Endothelial cell of umbilical vein (primary cell): Measurements from ENCODE around the gene LRRC41. TPM values are rescaled to one million over a fixed set of nuclear protein-coding genes. Genes with fewer than 3 reads are reported as not detected.

Experiments used
- BruUV-seq: library from RNA; stranded (reverse); fragments of 400-500 nt; replicated peaks from 2 replicates; lab custom pipeline; 2021; lab: Mats Ljungman, UMichigan
- CTCF ChIA-PET: fragments of 300-600, 350-600 bp; sonication (Branson Sonifier 250); formaldehyde crosslinking; loops from one replicate; lab custom pipeline; 2021; ENCODE audit warnings: antibody characterized with exemption, inconsistent platforms; lab: Charles Lee
- POLR2A ChIA-PET: fragments of 300-600, 350-600 bp; sonication (Branson Sonifier 250); formaldehyde crosslinking; loops from one replicate; lab custom pipeline; 2021; ENCODE audit warnings: antibody characterized with exemption, inconsistent platforms; lab: Charles Lee
- DNase-seq: peaks from one replicate; pipeline ENCODE4 v3.0.0-alpha.2; 2011; ENCODE audit warnings: low read depth, low spot score
- FAIRE-seq: peaks from 2 replicates; lab custom pipeline; 2011; peaks lifted over from hg19 to GRCh38; lab: Jason Lieb, UNC
- H2AFZ ChIP-seq: 2 replicates; pipeline ENCODE4 v1.6.0; 2012; ENCODE audit warnings: low read depth, low read length, control low read depth, inconsistent platforms
- H3K27ac ChIP-seq: 2 replicates; pipeline ENCODE4 v1.5.1; 2011; ENCODE audit warnings: low read depth, mild to moderate bottlenecking, control low read depth, low read length, moderate library complexity; ENCODE audit not compliant: insufficient read depth
- H3K27me3 ChIP-seq, 2 experiments: 2 replicates each; pipeline versions ENCODE4 v1.6.0 to v1.6.1; 2011; ENCODE audit warnings: low read length in 2 of 2, mixed read lengths in 1 of 2; ENCODE audit not compliant: control insufficient read depth in 2 of 2, insufficient read depth in 2 of 2
- H3K36me3 ChIP-seq, 2 experiments: 2 replicates in 1 of 2; 3 replicates in 1 of 2; pipeline ENCODE4 v1.5.1; 2011; ENCODE audit warnings: low read length in 2 of 2, mild to moderate bottlenecking in 1 of 2, moderate library complexity in 1 of 2; ENCODE audit not compliant: control insufficient read depth in 2 of 2, insufficient read depth in 2 of 2; ENCODE audit errors: extremely low read depth in 1 of 2
- H3K4me1 ChIP-seq: 3 replicates; pipeline ENCODE4 v1.5.1; 2011; ENCODE audit warnings: mild to moderate bottlenecking, low read length; ENCODE audit not compliant: control insufficient read depth, insufficient read depth; ENCODE audit errors: extremely low read depth
- H3K4me2 ChIP-seq: 2 replicates; pipeline ENCODE4 v1.6.1; 2011; ENCODE audit warnings: low read length, control low read depth, mixed read lengths; ENCODE audit not compliant: insufficient read depth
- H3K4me3 ChIP-seq, 3 experiments: fragments of 200-600 bp in 1 of 3; sonication (generic), shearing (Covaris generic) in 1 of 3; replicated peaks in 1 of 3; 2 replicates each; pipeline ENCODE4 v1.5.1; 2011 to 2016; ENCODE audit warnings: control low read depth in 3 of 3, low read length in 3 of 3, mild to moderate bottlenecking in 2 of 3, inconsistent platforms in 1 of 3, low read depth in 1 of 3, moderate library complexity in 1 of 3; ENCODE audit not compliant: insufficient read depth in 1 of 3
- H3K79me2 ChIP-seq: 2 replicates; pipeline ENCODE4 v1.6.0; 2012; ENCODE audit warnings: low read length, inconsistent platforms; ENCODE audit not compliant: control insufficient read depth, insufficient read depth
- H3K9ac ChIP-seq: replicated peaks from 2 replicates; pipeline ENCODE3; 2011; ENCODE audit warnings: low read length, control low read depth; ENCODE audit not compliant: insufficient read depth; ENCODE audit errors: extremely low read depth
- H3K9me1 ChIP-seq: replicated peaks from 3 replicates; pipeline ENCODE4 v1.6.0; 2011; ENCODE audit warnings: mild to moderate bottlenecking, low read length; ENCODE audit not compliant: control insufficient read depth, insufficient read depth; ENCODE audit errors: extremely low read depth
- H3K9me3 ChIP-seq: replicated peaks from 2 replicates; pipeline ENCODE4 v1.5.1; 2012; ENCODE audit warnings: low read length, inconsistent platforms; ENCODE audit not compliant: control insufficient read depth, insufficient read depth
- H4K20me1 ChIP-seq: replicated peaks from 2 replicates; pipeline ENCODE3; 2011; ENCODE audit warnings: mild to moderate bottlenecking, low read length; ENCODE audit not compliant: control insufficient read depth, insufficient read depth; ENCODE audit errors: extremely low read depth
- EZH2 ChIP-seq: IDR thresholded peaks from 2 replicates; pipeline ENCODE4 v1.6.1; 2012; ENCODE audit warnings: borderline replicate concordance, low read depth, mild to moderate bottlenecking, moderate library complexity, low read length, inconsistent platforms; ENCODE audit not compliant: severe bottlenecking
- FOS ChIP-seq: IDR thresholded peaks from 2 replicates; pipeline ENCODE4 v1.6.1; 2011; ENCODE audit warnings: mild to moderate bottlenecking, low read length, moderate library complexity, borderline replicate concordance; ENCODE audit not compliant: insufficient read depth
- GATA2 ChIP-seq: IDR thresholded peaks from 2 replicates; pipeline ENCODE4 v1.7.0; 2011; ENCODE audit warnings: low read depth, mild to moderate bottlenecking, moderate library complexity, mixed read lengths, low read length; ENCODE audit not compliant: insufficient read length, insufficient read depth
- JUN ChIP-seq: IDR thresholded peaks from 2 replicates; pipeline ENCODE4 v1.6.1; 2011; ENCODE audit warnings: borderline replicate concordance, low read depth; ENCODE audit not compliant: insufficient read length, insufficient read depth
- MAX ChIP-seq: IDR thresholded peaks from 2 replicates; pipeline ENCODE4 v1.6.1; 2011; ENCODE audit not compliant: insufficient read depth, insufficient read length
- MYC ChIP-seq: IDR thresholded peaks from one replicate; pipeline ENCODE4 v1.6.1; 2011; ENCODE audit warnings: mild to moderate bottlenecking, low read depth, low read length
- POLR2AphosphoS5 ChIP-seq: IDR thresholded peaks from 2 replicates; pipeline ENCODE4 v1.6.1; 2012; ENCODE audit warnings: low read depth, mild to moderate bottlenecking, control low read depth, low read length, moderate library complexity; ENCODE audit not compliant: insufficient read depth
- dilution Hi-C: fragments of 300-500 bp; cut with MboI; formaldehyde crosslinking; loops from one replicate; pipeline ENCODE4 v1.15.0; 2019; ENCODE audit warnings: low sequenced_read_pairs; ENCODE audit not compliant: extremely low pct_ligation_motif_present
- intact Hi-C: fragments of 100-400 bp; cut with micrococcal nuclease; formaldehyde crosslinking; loops from one replicate; pipeline ENCODE4 v1.10.0; 2022
- polyA plus RNA-seq, 4 experiments: library from polyadenylated mRNA; depleted of rRNA in 3 of 4; stranded (reverse) in 3 of 4; unstranded in 1 of 4; fragments of >200 nt; gene quantifications; 2 replicates each; pipeline versions ENCODE4 v1.2.1 to v1.2.3, GENCODE V29; 2011 to 2012; ENCODE audit warnings: missing spikeins in 1 of 4
- total RNA-seq: library from RNA; stranded (reverse); gene quantifications from 2 replicates; pipeline ENCODE4 v1.2.3, GENCODE V29; 2021
- TF ChIP-seq, protein P1 (sequence below), 2 donors: IDR thresholded peaks; 1 replicate in 1 of 2; 2 replicates in 1 of 2; pipeline ENCODE4 v1.5.1; 2011; ENCODE audit warnings: low read length in 2 of 2, mild to moderate bottlenecking in 2 of 2, moderate library complexity in 2 of 2, control low read depth in 1 of 2, inconsistent platforms in 1 of 2, low read depth in 1 of 2; ENCODE audit not compliant: insufficient read depth in 1 of 2; ENCODE audit errors: extremely low read depth in 1 of 2

LRRC41 gene
- total and polyA plus RNA-seq, 2 donors (not counting 3 experiments of a cell fraction or from before 2014, with no cell fraction given) = 69.2 to 91.1 TPM

GRCh38 chr1:46317323-46317722, 13.9 kb upstream of the LRRC41 start:
- H2AFZ ChIP-seq = no peak overlapping the region
- ChIA-PET CTCF (interaction anchor here (1.4 kb wide), 1 partner anchor 30 kb away, joined by 5 read pairs; no protein-coding TSS in a partner anchor), POLR2A (no interaction called here)
- no peaks in the 10 kb centered on the region for H3K9me3 ChIP-seq
- no peak overlapping the region for H3K9ac ChIP-seq
- H3K27ac ChIP-seq = no peak overlapping the region
- H3K4me1 ChIP-seq = no peaks in the 10 kb centered on the region
- H3K27me3 ChIP-seq = no peaks in the 10 kb centered on the region
- H3K9me1 ChIP-seq = no peaks in the 10 kb centered on the region
- dilution Hi-C loops (no loop called here), intact Hi-C loops (no loop called here)
- H3K4me2 ChIP-seq = no peak overlapping the region
- TF ChIP-seq GATA2 (no peak), JUN (no peak), MAX (no peak), FOS (no peak), POLR2AphosphoS5 (no peak), MYC (no peak), EZH2 (no peak)
- TF ChIP-seq, protein P1, sequence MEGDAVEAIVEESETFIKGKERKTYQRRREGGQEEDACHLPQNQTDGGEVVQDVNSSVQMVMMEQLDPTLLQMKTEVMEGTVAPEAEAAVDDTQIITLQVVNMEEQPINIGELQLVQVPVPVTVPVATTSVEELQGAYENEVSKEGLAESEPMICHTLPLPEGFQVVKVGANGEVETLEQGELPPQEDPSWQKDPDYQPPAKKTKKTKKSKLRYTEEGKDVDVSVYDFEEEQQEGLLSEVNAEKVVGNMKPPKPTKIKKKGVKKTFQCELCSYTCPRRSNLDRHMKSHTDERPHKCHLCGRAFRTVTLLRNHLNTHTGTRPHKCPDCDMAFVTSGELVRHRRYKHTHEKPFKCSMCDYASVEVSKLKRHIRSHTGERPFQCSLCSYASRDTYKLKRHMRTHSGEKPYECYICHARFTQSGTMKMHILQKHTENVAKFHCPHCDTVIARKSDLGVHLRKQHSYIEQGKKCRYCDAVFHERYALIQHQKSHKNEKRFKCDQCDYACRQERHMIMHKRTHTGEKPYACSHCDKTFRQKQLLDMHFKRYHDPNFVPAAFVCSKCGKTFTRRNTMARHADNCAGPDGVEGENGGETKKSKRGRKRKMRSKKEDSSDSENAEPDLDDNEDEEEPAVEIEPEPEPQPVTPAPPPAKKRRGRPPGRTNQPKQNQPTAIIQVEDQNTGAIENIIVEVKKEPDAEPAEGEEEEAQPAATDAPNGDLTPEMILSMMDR (IDR thresholded peaks at IDR 0.05; ENCODE audit: extremely low read depth in 1 of 2, insufficient read depth in 1 of 2, low read depth in 1 of 2, low read length in 2 of 2) = no peak
- H3K4me3 ChIP-seq = no peak overlapping the region
- H3K36me3 ChIP-seq = peaks cover 0 to 5% of the 10 kb centered on the region in 2 experiments
- FAIRE-seq (no peak), DNase-seq (no peak)
- BruUV-seq = no TSS peak
- no peaks in the 10 kb centered on the region for H4K20me1 ChIP-seq
- no peaks in the 10 kb centered on the region for H3K79me2 ChIP-seq
